HCT116 (cell line): ENCODE measurements around the gene HES1. TPM values are rescaled to one million over a fixed set of nuclear protein-coding genes. Genes with fewer than 3 reads are reported as not detected.
A peak's percentile ranks its signal among the peaks of the same experiment; 100 is the strongest.

Experiments
- ATAC-seq: fragments of 200-7000 bp; cut with Tn5 transposase; 2 replicates; pipeline ENCODE4 v1.9.1; 2020; ENCODE audit warnings: mild to moderate bottlenecking, moderate library complexity
- BruUV-seq: library from RNA; stranded (reverse); fragments of 400-500 nt; replicated peaks from 2 replicates; lab custom pipeline; 2021; lab: Mats Ljungman, UMichigan
- CTCF ChIA-PET: fragments of 300-600 bp; sonication (Branson Sonifier 250); formaldehyde crosslinking; loops from one replicate; lab custom pipeline; 2021; ENCODE audit warnings: antibody characterized with exemption; lab: Charles Lee
- POLR2A ChIA-PET: fragments of 300-600, 350-600 bp; sonication (Branson Sonifier 250); formaldehyde crosslinking; loops from one replicate; lab custom pipeline; 2021; ENCODE audit warnings: antibody characterized with exemption; lab: Charles Lee
- RAD21 ChIA-PET, 2 experiments: fragments of 300-600 bp; sonication (Branson Sonifier 250); formaldehyde crosslinking; loops; one replicate each; lab custom pipeline; 2023; ENCODE audit warnings: low total read pairs in 2 of 2; ENCODE audit not compliant: uncharacterized antibody in 2 of 2, unreplicated experiment in 2 of 2, low non-redundant PET in 1 of 2; lab: Charles Lee
- DNase-seq: peaks from one replicate; pipeline ENCODE4 v3.0.0-alpha.2; 2010; ENCODE audit warnings: low read depth, low spot score
- H2AFZ ChIP-seq: fragments of 200-600 bp; shearing (Covaris generic), sonication (generic); 2 replicates; pipeline ENCODE4 v1.6.1; 2017; ENCODE audit warnings: low read depth, mixed run types, mixed read lengths, antibody characterized with exemption, low read length; ENCODE audit not compliant: poor library complexity, severe bottlenecking
- H3K27ac ChIP-seq: 2 replicates; pipeline ENCODE4 v1.5.1; 2012; ENCODE audit warnings: low read depth, low read length
- H3K27me3 ChIP-seq: fragments of 200-600 bp; sonication (generic); 2 replicates; pipeline ENCODE4 v1.6.1; 2016; ENCODE audit warnings: mixed run types, low read length, mixed read lengths; ENCODE audit not compliant: insufficient read depth
- H3K36me3 ChIP-seq, 2 experiments: fragments of 200-500 bp in 1 of 2; fragments of 200-600 bp in 1 of 2; sonication (Bioruptor generic) in 1 of 2; sonication (generic) in 1 of 2; 2 replicates each; pipeline versions ENCODE4 v1.5.1 to v1.6.1; 2014 to 2016; ENCODE audit warnings: low read length in 2 of 2, inconsistent platforms in 1 of 2, mixed read lengths in 1 of 2, mixed run types in 1 of 2; ENCODE audit not compliant: insufficient read depth in 2 of 2, control insufficient read depth in 1 of 2
- H3K4me1 ChIP-seq, 2 experiments: fragments of 200-600 bp in 1 of 2; sonication (generic) in 1 of 2; 2 replicates each; pipeline versions ENCODE4 v1.5.1 to v1.6.1; 2012 to 2017; ENCODE audit warnings: low read length in 2 of 2, inconsistent platforms in 1 of 2, mild to moderate bottlenecking in 1 of 2, mixed read lengths in 1 of 2, mixed run types in 1 of 2, moderate library complexity in 1 of 2; ENCODE audit not compliant: insufficient read depth in 2 of 2, control insufficient read depth in 1 of 2
- H3K4me2 ChIP-seq: fragments of 200-600 bp; sonication (generic); 2 replicates; pipeline ENCODE4 v1.6.1; 2017; ENCODE audit warnings: mixed run types, low read length, mixed read lengths
- H3K4me3 ChIP-seq, 2 experiments: fragments of 200-600 bp in 1 of 2; sonication (generic) in 1 of 2; replicated peaks in 1 of 2; 2 replicates each; pipeline ENCODE4 v1.5.1; 2011 to 2016; ENCODE audit warnings: low read length in 2 of 2, control low read depth in 1 of 2, low read depth in 1 of 2, mild to moderate bottlenecking in 1 of 2, mixed read lengths in 1 of 2, mixed run types in 1 of 2
- H3K79me2 ChIP-seq: fragments of 200-600 bp; sonication (generic); 2 replicates; pipeline ENCODE4 v1.6.1; 2017; ENCODE audit warnings: mild to moderate bottlenecking, mixed run types, low read length, moderate library complexity, mixed read lengths; ENCODE audit not compliant: insufficient read depth
- H3K9ac ChIP-seq: fragments of 200-600 bp; sonication (generic); 2 replicates; pipeline ENCODE4 v1.6.1; 2016; ENCODE audit warnings: low read length, mixed read lengths
- H3K9me2 ChIP-seq: fragments of 200-600 bp; sonication (generic), shearing (Covaris generic); 2 replicates; pipeline ENCODE4 v1.6.1; 2017; ENCODE audit warnings: mixed run types, mild to moderate bottlenecking, moderate library complexity; ENCODE audit not compliant: insufficient read depth
- H3K9me3 ChIP-seq, 2 experiments: fragments of 200-500 bp in 1 of 2; fragments of 200-600 bp in 1 of 2; sonication (Bioruptor generic) in 1 of 2; sonication (generic) in 1 of 2; 2 replicates each; pipeline ENCODE4 v1.6.1; 2014 to 2017; ENCODE audit warnings: low read length in 2 of 2, mixed read lengths in 2 of 2, inconsistent platforms in 1 of 2, low read depth in 1 of 2, mild to moderate bottlenecking in 1 of 2, mixed run types in 1 of 2, moderate library complexity in 1 of 2; ENCODE audit not compliant: control insufficient read depth in 1 of 2, insufficient read depth in 1 of 2
- H4K20me1 ChIP-seq: fragments of 200-600 bp; sonication (generic), shearing (Covaris generic); 2 replicates; pipeline ENCODE4 v1.6.1; 2017; ENCODE audit warnings: mixed run types, mild to moderate bottlenecking, moderate library complexity; ENCODE audit not compliant: insufficient read depth
- EGR1 ChIP-seq: IDR thresholded peaks from 2 replicates; pipeline ENCODE4 v1.6.1; 2012; ENCODE audit warnings: low read depth
- ELF1 ChIP-seq: IDR thresholded peaks from 2 replicates; pipeline ENCODE4 v1.6.1; 2012; ENCODE audit warnings: low read depth, borderline replicate concordance
- EZH2phosphoT487 ChIP-seq: fragments of 200-600 bp; IDR thresholded peaks from 2 replicates; pipeline ENCODE4 v1.6.1; 2018; ENCODE audit warnings: antibody characterized with exemption, borderline replicate concordance
- FOSL1 ChIP-seq: IDR thresholded peaks from 2 replicates; pipeline ENCODE4 v1.6.1; 2012; ENCODE audit warnings: low read depth
- POLR2A ChIP-seq: IDR thresholded peaks from 2 replicates; pipeline ENCODE4 v1.7.0; 2011; ENCODE audit warnings: borderline replicate concordance; ENCODE audit not compliant: insufficient read depth, insufficient read length; ENCODE audit errors: extremely low read depth
- POLR2AphosphoS5 ChIP-seq: IDR thresholded peaks from 2 replicates; pipeline ENCODE4 v1.6.1; 2011; ENCODE audit warnings: mild to moderate bottlenecking, low read depth, low read length, moderate library complexity
- RAD21 ChIP-seq: IDR thresholded peaks from 2 replicates; pipeline ENCODE4 v1.6.1; 2012; ENCODE audit warnings: low read depth, mild to moderate bottlenecking
- SRF ChIP-seq: IDR thresholded peaks from 2 replicates; pipeline ENCODE4 v1.6.1; 2012; ENCODE audit warnings: low read depth
- YY1 ChIP-seq: IDR thresholded peaks from 2 replicates; pipeline ENCODE4 v1.6.1; 2011; ENCODE audit warnings: low read length, low read depth, moderate library complexity, mild to moderate bottlenecking; ENCODE audit not compliant: insufficient replicate concordance; ENCODE audit errors: extremely low read depth
- ZFX ChIP-seq: fragments of 450-650 bp; IDR thresholded peaks from 2 replicates; pipeline ENCODE4 v1.6.1; 2017
- ZNF274 ChIP-seq: fragments of 200-500 bp; sonication (Bioruptor generic); IDR thresholded peaks from 2 replicates; pipeline ENCODE4 v1.6.1; 2014; ENCODE audit warnings: mild to moderate bottlenecking, low read depth, low read length, inconsistent platforms
- intact Hi-C: fragments of 100-400 bp; cut with micrococcal nuclease; formaldehyde crosslinking; loops from 2 replicates; pipeline ENCODE4 v1.10.0; 2022
- total RNA-seq: library from RNA; stranded (reverse); gene quantifications from one replicate; pipeline ENCODE4 v1.2.1, GENCODE V29; 2021; ENCODE audit not compliant: unreplicated experiment
- TF ChIP-seq, protein P1 (sequence below): IDR thresholded peaks from 2 replicates; pipeline ENCODE4 v1.6.1; 2011; ENCODE audit warnings: mild to moderate bottlenecking, low read length, moderate library complexity; ENCODE audit not compliant: insufficient replicate concordance; ENCODE audit errors: extremely low read depth
- TF ChIP-seq, protein P2 (sequence below): IDR thresholded peaks from 2 replicates; pipeline ENCODE4 v1.6.1; 2012
- TF ChIP-seq, protein P3 (sequence below): IDR thresholded peaks from 2 replicates; pipeline ENCODE4 v1.6.1; 2012

The HES1 gene
- total RNA-seq, 1 experiment from 2014 or later: 32.9 TPM

DNA sequence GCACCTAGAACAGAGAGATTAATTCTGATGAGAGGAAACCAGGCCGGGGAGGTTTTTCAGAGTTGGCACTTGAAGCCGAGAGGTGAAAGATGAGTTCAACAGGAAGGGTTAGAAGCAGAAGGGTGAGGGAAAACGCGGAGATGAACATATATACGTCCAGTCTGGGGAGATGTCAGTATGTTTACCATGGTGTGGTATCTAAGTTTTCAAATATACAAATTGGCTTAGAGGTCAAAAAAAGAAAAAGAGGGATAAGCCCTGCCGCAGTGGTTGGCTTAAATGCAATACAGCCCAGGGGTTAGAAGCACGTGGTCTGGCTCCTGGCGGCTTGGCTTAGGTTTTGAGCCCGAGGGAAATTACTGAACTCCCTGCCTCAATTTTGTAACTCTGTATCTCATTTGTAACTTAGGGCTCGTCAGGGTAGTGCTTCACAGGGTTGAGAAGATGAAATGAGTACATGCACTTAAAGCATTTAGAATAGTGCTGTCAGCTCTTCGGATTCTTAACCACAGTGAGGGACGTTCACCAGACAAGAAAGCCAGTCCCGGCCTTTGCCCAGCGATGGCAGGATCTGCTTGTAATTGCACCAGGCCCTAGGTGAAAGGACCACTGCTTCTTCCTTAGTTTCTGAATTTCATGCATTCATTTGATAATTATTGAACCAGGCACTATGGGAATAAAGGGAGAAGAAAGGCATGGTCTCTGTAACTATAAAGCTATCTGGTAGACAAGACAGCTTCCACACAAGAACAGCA lies 6.4 kb downstream of the HES1 start:
- RAD21 ChIA-PET: interaction anchor here (0.6 to 1.8 kb wide), 5 partner anchors 129 to 273 kb away, joined by 3 to 14 read pairs (median 8); no protein-coding TSS in a partner anchor
- peak overlapping the region in 1 of 2 experiments; percentile 24; a peak in 1 of 4 replicates for H3K4me3 ChIP-seq
- no peaks in the 10 kb centered on the region for H3K9me2 ChIP-seq
- intact Hi-C loops: no loop called here
- peak overlapping the region; percentile 91 for H3K27ac ChIP-seq
- no peak for TF ChIP-seq EZH2phosphoT487
- TF ChIP-seq POLR2A: no peak
- TF ChIP-seq ELF1: no peak
- no TSS peak for BruUV-seq
- no peaks in the 10 kb centered on the region for H4K20me1 ChIP-seq
- POLR2A ChIA-PET: interaction anchor here (0.8 to 1.7 kb wide), 7 partner anchors 10 to 270 kb away, joined by 3 to 5 read pairs (median 4); no protein-coding TSS in a partner anchor
- CTCF ChIA-PET: interaction anchor here (1.1 to 1.7 kb wide), 3 partner anchors 26 to 361 kb away, joined by 4 to 15 read pairs (median 6); no protein-coding TSS in a partner anchor
- no peak overlapping the region for H2AFZ ChIP-seq
- peak overlapping the region; percentile 72 for H3K9ac ChIP-seq
- H3K9me3 ChIP-seq: no peaks in the 10 kb centered on the region
- H3K79me2 ChIP-seq: peaks cover 2% of the 10 kb centered on the region; the same call in 1 of the 2 replicates
- no peak for DNase-seq
- no peaks in the 10 kb centered on the region for H3K36me3 ChIP-seq
- H3K27me3 ChIP-seq: no peaks in the 10 kb centered on the region
- H3K4me1 ChIP-seq: peaks cover 52 to 59% of the 10 kb centered on the region in 2 experiments
- peak overlapping the region; percentile 58 for H3K4me2 ChIP-seq
- peak; percentile 2 for ATAC-seq

DNA sequence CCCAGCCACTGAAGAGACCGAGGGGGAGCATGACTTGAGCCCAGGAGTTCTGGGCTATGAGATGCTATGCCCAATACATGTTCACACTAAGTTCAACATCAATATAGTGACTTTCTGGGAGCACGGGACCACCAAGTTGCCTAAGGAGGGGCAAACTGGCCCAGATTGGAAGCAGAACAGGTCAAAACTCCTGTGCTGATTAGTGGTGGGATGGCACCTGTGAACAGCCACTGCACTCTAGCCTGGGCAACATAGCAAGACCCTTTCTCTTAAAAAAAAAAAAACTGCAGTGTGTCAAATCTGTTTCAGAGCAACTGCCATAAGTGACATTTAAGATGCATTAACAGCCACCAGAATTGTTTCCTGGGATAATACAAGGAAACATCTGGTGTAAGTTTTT lies 9.8 kb downstream of the HES1 start:
- Histone ChIP-seq H3K27me3 (no peaks in the 10 kb centered on the region; the same call in 1 of the 2 replicates), H3K4me3 (no peak overlapping the region), H4K20me1 (no peaks in the 10 kb centered on the region)
- DNase-seq: no peak
- POLR2A ChIA-PET: no interaction called here
- no peak for TF ChIP-seq RAD21
- no peak for TF ChIP-seq YY1
- TF ChIP-seq SRF: no peak
- no peak for TF ChIP-seq FOSL1
- TF ChIP-seq ELF1: no peak
- TF ChIP-seq, protein P1, sequence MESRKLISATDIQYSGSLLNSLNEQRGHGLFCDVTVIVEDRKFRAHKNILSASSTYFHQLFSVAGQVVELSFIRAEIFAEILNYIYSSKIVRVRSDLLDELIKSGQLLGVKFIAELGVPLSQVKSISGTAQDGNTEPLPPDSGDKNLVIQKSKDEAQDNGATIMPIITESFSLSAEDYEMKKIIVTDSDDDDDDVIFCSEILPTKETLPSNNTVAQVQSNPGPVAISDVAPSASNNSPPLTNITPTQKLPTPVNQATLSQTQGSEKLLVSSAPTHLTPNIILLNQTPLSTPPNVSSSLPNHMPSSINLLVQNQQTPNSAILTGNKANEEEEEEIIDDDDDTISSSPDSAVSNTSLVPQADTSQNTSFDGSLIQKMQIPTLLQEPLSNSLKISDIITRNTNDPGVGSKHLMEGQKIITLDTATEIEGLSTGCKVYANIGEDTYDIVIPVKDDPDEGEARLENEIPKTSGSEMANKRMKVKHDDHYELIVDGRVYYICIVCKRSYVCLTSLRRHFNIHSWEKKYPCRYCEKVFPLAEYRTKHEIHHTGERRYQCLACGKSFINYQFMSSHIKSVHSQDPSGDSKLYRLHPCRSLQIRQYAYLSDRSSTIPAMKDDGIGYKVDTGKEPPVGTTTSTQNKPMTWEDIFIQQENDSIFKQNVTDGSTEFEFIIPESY: no peak
- TF ChIP-seq, protein P2, sequence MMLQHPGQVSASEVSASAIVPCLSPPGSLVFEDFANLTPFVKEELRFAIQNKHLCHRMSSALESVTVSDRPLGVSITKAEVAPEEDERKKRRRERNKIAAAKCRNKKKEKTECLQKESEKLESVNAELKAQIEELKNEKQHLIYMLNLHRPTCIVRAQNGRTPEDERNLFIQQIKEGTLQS: no peak
- TF ChIP-seq, protein P3, sequence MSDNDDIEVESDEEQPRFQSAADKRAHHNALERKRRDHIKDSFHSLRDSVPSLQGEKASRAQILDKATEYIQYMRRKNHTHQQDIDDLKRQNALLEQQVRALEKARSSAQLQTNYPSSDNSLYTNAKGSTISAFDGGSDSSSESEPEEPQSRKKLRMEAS: no peak
- no peak for TF ChIP-seq POLR2AphosphoS5
- no peak for TF ChIP-seq EGR1
- no peak for TF ChIP-seq ZNF274
- TF ChIP-seq ZFX: no peak
- TF ChIP-seq, all 23 proteins: peak for 0
- Histone ChIP-seq H3K4me2 (no peak overlapping the region), H3K79me2 (no peaks in the 10 kb centered on the region), H3K4me1 (peaks cover 35 to 47% of the 10 kb centered on the region in 2 experiments), H3K27ac (no peak overlapping the region), H2AFZ (no peak overlapping the region), H3K9ac (no peak overlapping the region), H3K9me2 (no peaks in the 10 kb centered on the region), H3K36me3 (no peaks in the 10 kb centered on the region), H3K9me3 (no peaks in the 10 kb centered on the region)
- ChIA-PET CTCF (no interaction called here), RAD21 (no interaction called here)
- intact Hi-C loops: no loop called here
- no peak for ATAC-seq
- BruUV-seq: no TSS peak
